Measurements from ENCODE around the gene FNDC3A.

Gene FNDC3A

DNA sequence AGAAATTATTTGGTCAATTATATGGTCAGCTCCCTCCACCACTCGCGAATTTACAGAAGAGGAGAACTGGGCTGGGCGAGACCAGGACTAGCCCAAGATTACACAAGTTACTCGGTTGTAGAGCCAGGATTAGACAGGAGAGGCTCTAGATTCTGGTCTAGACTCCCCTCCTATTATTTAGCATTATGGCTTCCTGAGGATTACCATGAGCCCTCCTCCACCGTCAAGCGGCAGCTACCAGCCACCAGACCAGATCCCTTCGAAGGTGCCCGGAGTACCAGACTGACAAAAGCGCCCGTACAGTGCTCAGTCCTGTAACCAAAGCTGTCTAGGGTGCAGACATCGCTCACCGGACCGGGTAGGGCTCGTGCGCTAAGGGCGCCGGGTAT is 243.9 kb downstream of the FNDC3A start:
- DNase-seq: no peak

DNA sequence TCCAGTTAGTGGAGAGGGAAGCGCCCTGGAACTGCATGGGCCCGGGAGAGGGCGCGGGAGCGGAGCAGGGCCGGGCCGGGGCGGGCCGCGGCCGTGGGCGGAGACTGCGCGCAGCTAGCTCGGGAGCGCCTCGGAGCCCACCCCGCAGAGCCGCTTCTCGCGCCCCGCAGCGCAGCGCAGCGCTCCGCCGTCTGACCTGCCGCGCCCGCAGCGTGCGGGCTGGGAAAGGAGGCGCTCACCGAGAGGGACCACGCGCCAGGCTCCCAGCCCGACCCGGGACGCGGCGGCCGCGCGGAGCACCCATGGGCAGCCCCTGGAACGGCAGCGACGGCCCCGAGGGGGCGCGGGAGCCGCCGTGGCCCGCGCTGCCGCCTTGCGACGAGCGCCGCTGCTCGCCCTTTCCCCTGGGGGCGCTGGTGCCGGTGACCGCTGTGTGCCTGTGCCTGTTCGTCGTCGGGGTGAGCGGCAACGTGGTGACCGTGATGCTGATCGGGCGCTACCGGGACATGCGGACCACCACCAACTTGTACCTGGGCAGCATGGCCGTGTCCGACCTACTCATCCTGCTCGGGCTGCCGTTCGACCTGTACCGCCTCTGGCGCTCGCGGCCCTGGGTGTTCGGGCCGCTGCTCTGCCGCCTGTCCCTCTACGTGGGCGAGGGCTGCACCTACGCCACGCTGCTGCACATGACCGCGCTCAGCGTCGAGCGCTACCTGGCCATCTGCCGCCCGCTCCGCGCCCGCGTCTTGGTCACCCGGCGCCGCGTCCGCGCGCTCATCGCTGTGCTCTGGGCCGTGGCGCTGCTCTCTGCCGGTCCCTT is 244.5 kb downstream of the FNDC3A start, which contains the start of gene MLNR:
TSS of gene MLNR (plus strand) at position 303 of the 820 bp plus-strand sequence. CDS start at position 303, 0 bp downstream.
- peak; percentile 14 to 72 (median 50) for DNase-seq

DNA sequence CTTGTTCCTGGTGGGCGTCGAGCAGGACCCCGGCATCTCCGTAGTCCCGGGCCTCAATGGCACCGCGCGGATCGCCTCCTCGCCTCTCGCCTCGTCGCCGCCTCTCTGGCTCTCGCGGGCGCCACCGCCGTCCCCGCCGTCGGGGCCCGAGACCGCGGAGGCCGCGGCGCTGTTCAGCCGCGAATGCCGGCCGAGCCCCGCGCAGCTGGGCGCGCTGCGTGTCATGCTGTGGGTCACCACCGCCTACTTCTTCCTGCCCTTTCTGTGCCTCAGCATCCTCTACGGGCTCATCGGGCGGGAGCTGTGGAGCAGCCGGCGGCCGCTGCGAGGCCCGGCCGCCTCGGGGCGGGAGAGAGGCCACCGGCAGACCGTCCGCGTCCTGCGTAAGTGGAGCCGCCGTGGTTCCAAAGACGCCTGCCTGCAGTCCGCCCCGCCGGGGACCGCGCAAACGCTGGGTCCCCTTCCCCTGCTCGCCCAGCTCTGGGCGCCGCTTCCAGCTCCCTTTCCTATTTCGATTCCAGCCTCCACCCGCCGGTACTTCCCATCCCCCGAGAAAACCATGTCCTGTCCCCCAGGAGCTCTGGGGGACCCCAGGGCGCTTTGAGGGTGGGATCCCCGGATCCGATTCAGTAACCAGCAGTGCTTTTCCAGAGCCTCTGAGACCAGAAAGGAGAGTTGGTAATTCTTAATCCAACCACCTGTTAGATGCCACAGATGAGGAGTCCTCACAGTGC is 245.3 kb downstream of the FNDC3A start:
- DNase-seq: peak; percentile 44 to 74 (median 72)

GRCh38 chr13:49221590-49221965 is 245.9 kb downstream of the FNDC3A start:
- DNase-seq: no peak

GRCh38 chr13:49225223-49226042 is 249.7 kb downstream of the FNDC3A start:
- DNase-seq: peak in 2 of 4 experiments; percentile 66 to 85

GRCh38 chr13:49226613-49227012 is 250.9 kb downstream of the FNDC3A start:
- DNase-seq: no peak

DNA sequence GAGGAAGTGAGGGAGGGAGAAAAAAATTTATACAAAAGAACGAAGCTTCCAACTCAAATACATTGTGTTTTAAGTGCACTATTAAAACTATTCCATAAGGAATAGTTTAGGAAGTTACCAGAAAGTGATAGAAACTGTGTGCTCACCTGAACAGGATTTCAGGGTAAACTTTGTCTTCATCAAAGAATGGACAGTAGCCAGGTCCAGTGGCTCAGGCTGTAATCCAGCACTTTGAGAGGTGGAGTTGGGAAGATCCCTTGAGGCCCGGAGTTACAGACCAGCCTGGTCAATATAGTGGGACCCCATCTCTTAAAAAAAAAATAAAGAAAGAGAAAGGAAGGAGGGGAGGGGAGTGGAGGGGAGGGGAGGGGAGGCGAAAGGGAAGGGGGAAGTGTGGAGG is 259.0 kb downstream of the FNDC3A start:
- DNase-seq: no peak

- no peak for DNase-seq
Observed at GRCh38 chr13:49235856-49236431, 260.2 kb downstream of the FNDC3A start.

DNA sequence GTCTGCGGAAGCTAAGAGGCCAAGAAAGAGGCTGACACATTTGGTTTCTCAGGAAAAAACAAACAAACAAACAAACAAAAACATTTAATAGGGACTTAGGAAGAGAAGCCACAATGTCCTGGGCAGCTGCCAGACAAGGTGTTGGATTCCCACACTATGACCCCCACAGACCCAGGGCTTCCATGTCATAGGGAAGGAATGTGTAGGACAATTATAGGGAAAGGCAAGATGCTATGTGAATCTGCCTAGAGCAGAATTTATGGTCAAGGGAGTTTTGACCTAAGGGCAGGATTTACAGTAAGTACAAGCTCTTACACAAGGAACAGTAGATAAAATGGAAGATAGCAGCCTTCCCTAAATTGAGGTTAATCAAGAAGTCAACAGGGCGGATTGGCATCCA is 262.9 kb downstream of the FNDC3A start:
- DNase-seq: no peak

DNA sequence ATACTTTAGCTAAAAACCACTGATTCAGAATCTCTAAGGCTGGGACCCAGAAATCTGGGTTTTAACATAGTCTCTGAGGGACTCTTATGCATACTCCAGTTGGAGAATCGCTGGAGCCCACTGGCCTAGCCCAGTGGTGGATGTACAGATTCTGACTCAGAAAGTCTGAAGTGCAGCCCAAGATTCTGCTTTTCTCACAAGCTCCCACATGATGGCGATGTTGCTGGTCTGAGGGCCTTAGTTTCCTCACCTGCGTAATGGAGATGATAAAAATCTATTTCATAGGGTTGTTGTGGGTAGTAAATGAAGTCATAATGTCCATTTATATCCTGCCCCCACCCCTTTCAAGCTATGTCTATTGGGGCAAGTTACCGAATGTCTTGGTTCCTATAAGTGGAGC is 264.3 kb downstream of the FNDC3A start:
- DNase-seq: peak; percentile 29 to 55 (median 47)

- DNase-seq: no peak
Observed at GRCh38 chr13:49241296-49241695, 265.6 kb downstream of the FNDC3A start.

GRCh38 chr13:49245101-49245500 is 269.4 kb downstream of the FNDC3A start:
- no peak for DNase-seq

GRCh38 chr13:49246850-49247642 is 271.3 kb downstream of the FNDC3A start:
- peak in 1 of 4 experiments; percentile 84 for DNase-seq

GRCh38 chr13:49247643-49248621 is 272.2 kb downstream of the FNDC3A start, which contains the start of gene CDADC1:
Gene CDADC1, plus strand, starts transcription at chr13:49247925. Its CDS starts 113 bp downstream, at chr13:49248038.
- peak; percentile 98 to 99 (median 98) for DNase-seq

GRCh38 chr13:49248622-49249002 is 272.9 kb downstream of the FNDC3A start:
- DNase-seq: peak in 2 of 4 experiments; percentile 5 to 16

DNA sequence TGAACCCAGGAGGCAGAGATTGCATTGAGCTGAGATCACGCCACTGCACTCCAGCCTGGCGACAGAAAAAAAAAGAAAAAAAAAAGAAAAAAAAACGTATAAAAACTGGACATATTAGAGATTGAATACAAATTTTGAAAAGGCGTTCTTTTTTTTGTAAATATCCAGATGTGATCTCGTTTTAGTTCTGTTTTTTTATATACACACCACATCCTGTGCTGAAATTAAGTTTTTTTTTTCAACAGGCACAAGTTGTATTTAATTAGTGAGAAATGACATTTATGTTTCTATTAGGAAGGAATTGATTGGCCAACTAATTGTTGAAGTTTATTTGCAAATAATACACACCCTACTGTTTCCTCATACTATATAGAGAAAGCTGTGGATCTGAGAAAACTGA is 275.6 kb downstream of the FNDC3A start:
- DNase-seq: no peak

- DNase-seq: no peak
Observed at GRCh38 chr13:49253310-49253709, 277.6 kb downstream of the FNDC3A start.

DNA sequence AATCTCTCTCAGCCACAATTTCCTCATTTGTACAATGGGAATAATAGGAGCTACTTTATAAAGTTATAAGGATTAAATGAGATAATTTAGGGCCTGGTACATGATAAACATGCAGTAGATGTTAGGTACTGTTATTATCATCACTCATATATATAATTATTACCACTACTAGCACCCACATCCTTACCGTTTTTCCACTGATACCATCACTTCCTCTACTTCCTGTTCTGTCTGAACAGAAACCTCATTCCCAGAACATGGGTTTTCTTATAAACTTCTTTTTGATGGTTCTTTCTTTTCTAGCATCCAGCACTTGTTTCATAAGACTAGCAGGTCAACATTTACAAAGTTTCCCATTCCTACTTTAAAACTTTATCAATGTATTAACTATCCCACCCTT is 278.3 kb downstream of the FNDC3A start:
- no peak for DNase-seq

GRCh38 chr13:49256841-49257240 is 281.1 kb downstream of the FNDC3A start:
- no peak for DNase-seq

DNA sequence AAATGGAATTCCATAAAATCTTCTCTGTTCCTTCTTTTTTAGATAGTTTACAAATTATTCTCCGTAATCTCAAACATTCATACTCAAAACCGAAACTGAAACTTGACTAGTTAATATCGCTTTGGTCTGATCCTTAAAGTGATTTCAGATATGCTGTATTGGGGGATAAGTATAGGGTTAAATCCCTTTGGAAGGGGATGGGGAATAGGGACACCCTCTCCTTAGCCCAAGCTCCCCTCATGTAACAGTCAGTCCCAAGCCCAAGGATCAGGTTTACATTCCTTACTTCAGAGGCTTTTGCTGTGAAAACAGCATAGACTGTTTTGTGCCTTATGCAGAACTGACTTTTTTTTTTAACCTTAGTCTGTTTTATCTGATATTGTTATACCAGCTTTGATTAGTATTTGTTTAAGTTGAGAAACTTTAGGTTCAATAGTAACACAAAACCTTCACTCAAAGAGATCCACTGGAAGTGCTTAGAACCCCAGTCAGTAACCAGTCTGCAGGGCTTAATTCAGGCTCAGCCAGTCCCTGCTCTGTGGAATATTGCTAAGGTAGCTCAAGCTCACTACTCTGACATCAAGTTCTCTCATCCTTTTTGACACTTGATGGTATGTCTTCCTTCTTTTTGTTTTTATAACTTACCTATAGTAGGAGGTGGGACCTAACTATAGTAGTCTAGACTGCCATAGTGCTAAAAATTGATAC is 282.5 kb downstream of the FNDC3A start:
- peak in 2 of 4 experiments; percentile 29 to 30 for DNase-seq
